ENCODE measurements around the gene DPYD. TPM values are rescaled to one million over a fixed set of nuclear protein-coding genes. Genes with fewer than 3 reads are reported as not detected.
A peak's percentile ranks its signal among the peaks of the same experiment; 100 is the strongest.

Gene DPYD
- total and polyA plus RNA-seq, 2 donors from 2014 or later: 4.9 to 41.6 TPM

- intact Hi-C loops (cut with DNase I): no loop called here
- TF ChIP-seq CTCF (IDR thresholded peaks at IDR 0.05; ENCODE audit: borderline replicate concordance, extremely low read depth, insufficient read depth): no peak
- no peak overlapping the region for H3K27ac ChIP-seq (ENCODE audit: low read depth in 2 of 2, low read length in 2 of 2)
- H3K9me3 ChIP-seq (ENCODE audit: control insufficient read depth in 2 of 3, insufficient read depth in 1 of 3, low read length in 3 of 3): no peaks in the 10 kb centered on the region
- no peaks in the 10 kb centered on the region for H3K4me1 ChIP-seq (ENCODE audit: control insufficient read depth in 2 of 3, insufficient read depth in 2 of 3, low read depth in 1 of 3, low read length in 3 of 3)
- H3K36me3 ChIP-seq (ENCODE audit: control insufficient read depth in 2 of 3, insufficient read depth in 3 of 3, low read length in 3 of 3): no peaks in the 10 kb centered on the region
- no peak overlapping the region for H3K4me3 ChIP-seq (ENCODE audit: low read length in 3 of 3)
- FAIRE-seq: no peak
- no peaks in the 10 kb centered on the region for H3K27me3 ChIP-seq (ENCODE audit: control insufficient read depth, insufficient read depth, low read length)
- DNase-seq: no peak
- H3K9ac ChIP-seq (ENCODE audit: low read length in 3 of 3): no peak overlapping the region
Observed at GRCh38 chr1:97151651-97152050, 769.2 kb downstream of the DPYD start.

GRCh38 chr1:97145321-97145956, 775.4 kb downstream of the DPYD start:
- Histone ChIP-seq H3K9ac (ENCODE audit: low read length in 3 of 3) (no peak overlapping the region), H3K36me3 (ENCODE audit: control insufficient read depth in 2 of 3, insufficient read depth in 3 of 3, low read length in 3 of 3) (no peaks in the 10 kb centered on the region), H3K27ac (ENCODE audit: low read depth in 2 of 2, low read length in 2 of 2) (no peak overlapping the region), H3K27me3 (ENCODE audit: control insufficient read depth, insufficient read depth, low read length) (no peaks in the 10 kb centered on the region), H3K4me3 (ENCODE audit: low read length in 3 of 3) (no peak overlapping the region), H3K4me1 (ENCODE audit: control insufficient read depth in 2 of 3, insufficient read depth in 2 of 3, low read depth in 1 of 3, low read length in 3 of 3) (no peaks in the 10 kb centered on the region), H3K9me3 (ENCODE audit: control insufficient read depth in 2 of 3, insufficient read depth in 1 of 3, low read length in 3 of 3) (no peaks in the 10 kb centered on the region)
- intact Hi-C loops (cut with DNase I): no loop called here
- DNase-seq (peak in 1 of 5 donors; percentile 7), FAIRE-seq (no peak)
- no peak for TF ChIP-seq CTCF (IDR thresholded peaks at IDR 0.05; ENCODE audit: borderline replicate concordance, extremely low read depth, insufficient read depth)

GRCh38 chr1:97144527-97144926, 776.3 kb downstream of the DPYD start:
- intact Hi-C loops (cut with DNase I): no loop called here
- no peaks in the 10 kb centered on the region for H3K9me3 ChIP-seq (ENCODE audit: control insufficient read depth in 2 of 3, insufficient read depth in 1 of 3, low read length in 3 of 3)
- H3K27ac ChIP-seq (ENCODE audit: low read depth in 2 of 2, low read length in 2 of 2): no peak overlapping the region
- no peaks in the 10 kb centered on the region for H3K36me3 ChIP-seq (ENCODE audit: control insufficient read depth in 2 of 3, insufficient read depth in 3 of 3, low read length in 3 of 3)
- no peaks in the 10 kb centered on the region for H3K4me1 ChIP-seq (ENCODE audit: control insufficient read depth in 2 of 3, insufficient read depth in 2 of 3, low read depth in 1 of 3, low read length in 3 of 3)
- H3K4me3 ChIP-seq (ENCODE audit: low read length in 3 of 3): no peak overlapping the region
- no peak for DNase-seq
- H3K9ac ChIP-seq (ENCODE audit: low read length in 3 of 3): no peak overlapping the region
- H3K27me3 ChIP-seq (ENCODE audit: control insufficient read depth, insufficient read depth, low read length): no peaks in the 10 kb centered on the region
- no peak for TF ChIP-seq CTCF (IDR thresholded peaks at IDR 0.05; ENCODE audit: borderline replicate concordance, extremely low read depth, insufficient read depth)
- no peak for FAIRE-seq

Data from kidney (tissue), 14 donors.